CD4-positive, alpha-beta T cell treated with Interleukin-15 for 4 hours (primary cell): Measurements from ENCODE around the gene OR4D2.
A peak's percentile ranks its signal among the peaks of the same experiment; 100 is the strongest.
"Not testable (repeated sequence)": the region's sequence is repeated elsewhere in the genome, so short reads cannot be mapped to it uniquely, and the experiment has no call there.

Source experiments
- DNase-seq: peaks from one replicate; pipeline ENCODE4 v3.0.0-alpha.2; 2020; ENCODE audit warnings: low spot score

OR4D2 gene

DNA sequence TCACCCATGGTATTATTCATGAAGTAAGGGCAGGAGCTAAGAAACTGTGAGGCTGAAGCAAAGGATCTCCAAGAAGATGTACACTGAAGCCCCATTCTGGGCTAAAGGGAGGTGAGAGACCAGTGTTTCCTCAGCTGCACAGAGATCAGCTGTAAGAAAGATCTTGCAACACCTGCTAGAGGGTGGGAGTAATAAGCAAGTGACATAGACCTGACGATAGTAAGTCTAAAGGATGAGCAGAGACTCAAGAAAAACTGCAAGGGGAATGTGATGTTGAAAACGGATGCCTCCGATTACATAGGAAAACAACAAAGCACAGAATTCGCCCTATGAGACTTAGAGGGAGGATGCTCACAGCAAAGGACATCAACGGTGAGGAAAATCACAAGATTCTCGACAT, at the start of gene OR4D2:
TSS of gene OR4D2 (plus strand) at position 301 of the 400 bp plus-strand sequence. CDS start 2,674 bp downstream, outside the sequence.
- no peak for DNase-seq

DNA sequence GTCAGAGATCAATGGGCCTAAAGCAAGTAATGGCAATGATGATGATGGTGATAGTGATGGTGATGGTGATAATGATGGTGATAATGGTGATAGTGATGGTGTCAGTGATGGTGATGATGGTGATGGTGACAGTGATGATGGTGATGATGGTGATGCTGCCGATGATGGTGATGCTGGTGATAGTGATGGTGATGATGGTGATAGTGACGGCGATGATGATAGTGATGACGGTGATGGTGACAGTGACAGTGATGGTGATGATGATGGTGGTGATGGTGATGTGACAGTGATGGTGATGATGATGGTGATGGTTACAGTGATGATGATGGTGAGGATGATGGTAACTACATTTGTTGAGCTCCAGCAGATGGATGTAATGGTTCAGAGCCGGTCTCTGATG, 49.4 kb upstream of the OR4D2 start:
- DNase-seq, result no peak

DNA sequence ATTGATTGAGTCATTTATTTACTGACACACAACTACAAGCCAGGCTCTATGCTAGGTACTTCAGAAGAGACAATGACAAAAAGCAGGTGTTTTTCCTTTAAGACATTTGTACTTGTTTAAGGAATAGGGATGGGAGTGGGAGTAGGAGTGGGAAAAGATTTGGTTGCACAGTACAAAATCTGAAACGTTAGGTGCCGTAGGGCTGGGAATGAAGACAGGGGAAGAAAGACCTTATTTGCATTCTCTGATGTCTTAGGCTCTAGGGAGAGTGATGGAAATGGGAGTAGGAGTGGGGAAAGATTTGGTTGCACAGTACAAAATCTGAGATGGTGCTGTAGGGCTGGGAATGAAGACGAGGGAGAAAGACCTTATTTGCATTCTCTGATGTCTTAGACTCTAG, 47.3 kb upstream of the OR4D2 start:
- no peak for DNase-seq

GRCh38 chr17:58120195-58120822, 46.5 kb upstream of the OR4D2 start:
- peak; percentile 44 for DNase-seq

DNA sequence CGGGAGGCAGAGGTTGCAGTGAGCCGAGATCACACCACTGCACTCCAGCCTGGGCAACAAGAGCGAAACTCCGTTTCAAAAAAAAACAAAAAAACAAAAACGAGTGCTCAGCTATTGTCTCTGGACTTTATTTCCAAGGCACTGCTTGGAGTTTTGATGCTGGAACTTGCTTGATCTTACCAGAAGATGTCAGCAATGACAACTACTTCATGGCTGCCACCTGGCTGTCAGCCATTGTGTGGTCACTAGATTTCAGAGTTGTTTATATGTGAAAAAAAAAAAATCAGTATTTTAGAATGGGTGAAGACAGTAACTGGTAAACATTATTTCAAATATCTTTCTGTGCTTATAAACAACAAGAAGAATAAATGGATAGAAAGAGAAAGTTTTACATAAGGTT, 44.9 kb upstream of the OR4D2 start:
- DNase-seq, result peak; percentile 62

DNA sequence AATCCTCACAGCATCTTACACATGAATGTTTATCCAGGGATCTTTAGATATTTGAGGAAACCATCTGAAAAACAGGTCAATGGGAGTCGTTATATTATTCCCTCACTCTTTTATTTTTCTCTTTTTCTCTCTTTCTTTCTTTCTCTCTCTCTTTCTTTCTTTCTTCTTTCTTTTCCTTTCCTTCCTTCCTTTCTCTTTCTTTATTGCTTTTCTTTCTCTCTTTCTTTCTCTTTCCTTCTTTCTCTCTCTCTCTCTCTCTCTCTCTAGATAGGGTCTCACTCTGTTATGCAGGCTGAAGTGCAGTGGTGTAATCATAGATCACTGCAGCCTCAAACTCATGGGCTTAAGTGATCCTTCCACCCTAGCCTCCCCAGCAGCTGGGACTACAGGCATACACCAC, 38.9 kb upstream of the OR4D2 start:
- no peak for DNase-seq

DNA sequence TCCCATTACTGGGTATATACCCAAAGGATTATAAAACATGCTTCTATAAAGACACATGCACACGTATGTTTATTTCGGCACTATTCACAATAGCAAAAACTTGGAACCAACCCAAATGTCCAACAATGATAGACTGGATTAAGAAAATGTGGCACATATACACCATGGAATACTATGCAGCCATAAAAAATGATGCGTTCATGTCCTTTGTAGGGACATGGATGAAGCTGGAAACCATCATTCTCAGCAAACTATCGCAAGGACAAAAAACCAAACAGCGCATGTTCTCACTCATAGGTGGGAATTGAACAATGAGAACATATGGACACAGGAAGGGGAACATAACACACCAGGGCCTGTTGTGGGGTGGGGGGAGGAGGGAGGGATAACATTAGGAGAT, 34.1 kb upstream of the OR4D2 start:
- DNase-seq, result not testable (repeated sequence)

- no peak for DNase-seq
These were observed 30.0 kb upstream of the OR4D2 start for GRCh38 chr17:58136669-58137279.

- DNase-seq, result no peak
These were observed 25.3 kb upstream of the OR4D2 start for GRCh38 chr17:58141505-58141904.

DNA sequence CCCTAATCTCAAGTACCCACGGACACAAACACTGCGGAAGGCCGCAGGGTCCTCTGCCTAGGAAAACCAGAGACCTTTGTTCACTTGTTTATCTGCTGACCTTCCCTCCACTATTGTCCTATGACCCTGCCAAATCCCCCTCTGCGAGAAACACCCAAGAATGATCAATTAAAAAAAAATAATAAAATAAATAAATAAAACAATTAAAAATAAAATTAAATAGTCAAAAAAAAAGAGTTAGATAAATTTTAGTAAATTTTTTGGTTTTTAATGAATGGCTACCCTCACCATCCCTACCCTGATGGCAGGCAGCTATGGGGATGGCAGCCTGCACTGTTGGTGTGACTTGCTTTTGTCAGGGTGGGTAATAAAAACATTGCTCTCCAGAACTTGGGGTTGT, 23.4 kb upstream of the OR4D2 start:
- not testable (repeated sequence) for DNase-seq

DNA sequence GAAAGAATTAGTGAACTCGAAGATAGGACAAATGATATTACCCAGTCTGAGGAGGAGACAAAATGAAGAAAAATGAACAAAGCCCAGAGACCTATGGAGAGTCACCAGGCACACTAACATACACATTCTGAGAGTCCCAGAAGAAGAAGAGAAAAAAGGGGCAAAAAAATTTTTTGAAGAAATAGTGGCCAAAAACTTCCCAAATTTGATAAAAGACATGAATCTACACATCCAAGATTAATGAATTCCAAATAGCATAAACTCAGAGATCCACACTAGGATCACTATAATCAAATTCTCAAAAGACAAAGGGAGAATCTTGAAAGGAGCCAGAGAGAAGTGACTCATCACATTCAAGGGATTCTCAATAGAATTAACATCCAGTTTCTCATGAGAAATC, 22.0 kb upstream of the OR4D2 start:
- no peak for DNase-seq

DNA sequence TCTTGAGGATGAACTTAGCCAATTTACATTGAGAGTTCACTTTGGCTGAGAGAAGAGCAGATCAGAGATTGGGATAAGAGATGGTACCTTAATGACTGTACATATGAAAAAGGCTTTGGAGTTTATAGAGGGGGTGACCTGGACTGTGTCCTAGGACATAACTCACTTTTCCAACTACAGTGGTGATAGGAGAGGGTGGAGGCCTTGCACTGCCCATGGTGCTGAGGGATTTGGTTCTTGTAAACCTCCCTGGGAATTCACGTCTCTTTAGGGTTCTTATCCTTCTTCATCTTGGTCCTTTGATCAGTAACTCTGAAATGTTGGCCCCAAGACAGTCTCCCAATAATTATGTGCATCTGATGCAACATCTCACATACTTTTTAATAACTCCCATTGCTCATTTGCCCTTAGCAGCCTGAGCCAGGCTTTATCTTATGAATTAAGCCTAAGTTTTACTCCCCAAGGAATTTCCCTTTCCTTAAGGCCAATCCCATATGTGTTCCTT, 18.8 kb upstream of the OR4D2 start, which contains the start of gene OR4D1:
TSS of gene OR4D1 (plus strand) at position 455 of the 505 bp plus-strand sequence. CDS start 6,770 bp downstream, outside the sequence.
- DNase-seq, result no peak

- no peak for DNase-seq
These were observed 18.2 kb upstream of the OR4D2 start for GRCh38 chr17:58148609-58149008.

- no peak for DNase-seq
These were observed 16.4 kb upstream of the OR4D2 start for GRCh38 chr17:58150394-58150793.

GRCh38 chr17:58153046-58153445, 13.7 kb upstream of the OR4D2 start:
- DNase-seq, result peak; percentile 82

- DNase-seq, result no peak
These were observed 13.1 kb upstream of the OR4D2 start for GRCh38 chr17:58153671-58154070.

DNA sequence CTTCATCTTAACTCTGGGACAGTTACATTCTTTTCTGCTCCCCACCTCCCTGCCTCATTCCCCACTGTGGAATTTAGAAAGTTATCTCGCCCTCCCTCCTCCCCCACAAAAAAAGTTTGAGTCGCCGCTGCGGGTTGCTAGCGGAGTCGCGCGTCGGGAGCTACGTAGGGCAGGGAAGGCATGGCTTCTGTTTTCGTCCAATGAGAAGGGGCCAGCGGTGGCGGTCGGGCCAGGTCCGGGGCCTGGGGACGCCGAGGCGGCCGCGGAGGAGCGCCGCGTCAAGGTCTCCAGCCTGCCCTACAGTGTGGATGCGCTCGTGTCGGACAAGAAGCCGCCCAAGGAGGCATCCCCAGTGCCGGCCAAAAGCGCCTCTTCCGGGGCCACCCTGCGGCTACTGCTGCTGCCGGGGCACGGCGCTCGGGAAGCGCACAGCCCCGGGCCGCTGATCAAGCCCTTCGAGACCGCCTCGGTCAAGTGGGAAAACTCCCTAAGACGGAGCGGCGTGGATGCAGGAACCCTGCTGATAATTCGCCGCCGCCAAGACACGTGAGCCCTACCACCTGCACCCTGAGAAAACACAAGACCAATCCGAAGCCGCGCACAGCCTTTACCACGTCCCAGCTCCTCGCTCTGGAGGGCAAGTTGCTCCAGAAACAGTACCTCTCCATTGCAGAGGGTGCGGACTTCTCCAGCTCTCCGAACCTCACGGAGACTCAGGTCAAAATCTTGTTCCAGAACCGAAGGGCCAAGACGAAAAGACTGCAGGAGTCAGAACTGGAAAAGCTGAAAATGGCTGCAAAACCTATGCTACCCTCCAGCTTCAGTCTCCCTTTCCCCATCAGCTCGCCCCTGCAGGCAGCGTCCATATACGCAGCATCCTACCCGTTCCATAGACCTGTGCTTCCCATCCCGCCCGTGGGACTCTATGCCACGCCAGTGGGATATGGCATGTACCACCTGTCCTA, 9.7 kb upstream of the OR4D2 start:
- DNase-seq, result peak; percentile 47

DNA sequence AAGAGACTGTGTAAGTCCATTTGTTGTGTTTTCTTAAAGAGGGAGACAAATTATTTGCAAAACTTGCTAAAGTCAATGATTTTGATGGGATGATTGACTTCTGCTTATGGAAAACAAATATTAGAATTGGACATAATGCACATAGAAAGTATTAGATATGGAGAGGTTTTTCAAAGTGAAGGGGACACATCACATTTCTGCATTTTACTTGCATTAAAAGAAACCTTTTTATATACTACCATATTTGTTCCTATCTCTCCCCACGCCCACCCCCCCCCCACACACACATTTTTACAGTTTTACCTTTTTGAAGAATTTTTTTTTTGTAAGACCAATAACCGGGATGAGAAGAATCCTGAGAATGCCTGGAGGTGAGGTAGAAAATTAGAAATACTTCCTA, 8.6 kb upstream of the OR4D2 start:
- no peak for DNase-seq

- DNase-seq, result no peak
These were observed 5.2 kb upstream of the OR4D2 start for GRCh38 chr17:58161566-58161965.

GRCh38 chr17:58165981-58166380, 801 bp upstream of the OR4D2 start:
- DNase-seq, result no peak

DNA sequence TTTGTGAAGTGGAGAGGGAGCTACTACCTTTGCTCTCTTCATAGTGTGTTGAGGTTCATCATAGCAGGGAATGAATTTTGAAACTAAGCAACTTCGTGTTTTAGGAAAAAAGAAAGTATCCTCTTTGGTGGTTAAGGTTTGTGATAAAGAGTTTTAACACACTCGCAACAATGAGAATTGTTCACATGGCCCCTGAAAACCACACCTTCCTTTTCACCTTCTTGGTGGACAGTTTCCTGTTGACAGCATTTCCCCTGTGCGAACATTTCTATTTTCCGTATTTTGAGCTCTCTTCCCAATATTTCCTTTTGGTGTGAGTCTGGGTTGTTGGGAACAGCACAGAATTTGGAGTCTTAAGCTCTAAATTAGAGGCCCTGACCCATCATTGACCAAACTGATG, 3.8 kb downstream of the OR4D2 start:
- peak; percentile 20 for DNase-seq

DNA sequence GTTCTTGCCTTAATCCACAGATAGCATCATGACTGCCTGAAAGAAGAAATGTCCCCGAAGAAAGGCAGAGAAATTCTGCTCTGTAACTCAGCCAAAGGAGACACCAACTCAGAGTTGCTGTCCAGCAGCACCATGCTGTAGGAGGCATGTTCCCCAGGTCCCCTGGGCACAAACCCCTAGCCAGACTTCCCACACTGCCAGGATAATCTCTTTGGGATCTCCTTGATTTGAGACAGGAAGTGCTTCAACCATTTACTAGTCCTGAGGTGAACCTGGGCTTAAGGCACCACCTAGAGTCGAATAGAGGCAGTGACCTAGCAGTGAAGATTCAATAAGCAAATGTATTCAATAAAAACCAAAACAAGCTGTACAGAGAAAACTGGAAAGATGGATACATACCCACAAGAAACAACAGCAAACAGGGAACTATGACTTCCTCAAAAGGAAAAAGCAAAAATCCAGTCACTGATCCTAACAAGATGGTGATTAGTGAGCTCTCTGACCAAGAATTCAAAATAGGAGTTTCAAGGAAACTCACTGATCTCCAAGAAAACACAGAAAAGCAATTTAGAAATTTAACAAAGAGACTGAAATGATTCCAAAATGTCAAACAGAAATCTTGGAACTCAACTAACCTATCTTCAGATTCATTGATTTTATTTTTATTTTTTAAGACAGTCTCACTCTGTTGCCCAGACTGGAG, 5.7 kb downstream of the OR4D2 start:
- DNase-seq, result peak; percentile 69
